Activated CD4-positive, alpha-beta T cell treated with anti-CD3 and anti-CD28 coated beads for 4 hours (primary cell): Measurements from ENCODE around the gene HSPB9.
"Not testable (repeated sequence)": the region's sequence is repeated elsewhere in the genome, so short reads cannot be mapped to it uniquely, and the experiment has no call there.

Experiments used
- DNase-seq, 2 donors: peaks; one replicate each; pipeline ENCODE4 v3.0.0-alpha.2; 2020

Gene HSPB9

DNA sequence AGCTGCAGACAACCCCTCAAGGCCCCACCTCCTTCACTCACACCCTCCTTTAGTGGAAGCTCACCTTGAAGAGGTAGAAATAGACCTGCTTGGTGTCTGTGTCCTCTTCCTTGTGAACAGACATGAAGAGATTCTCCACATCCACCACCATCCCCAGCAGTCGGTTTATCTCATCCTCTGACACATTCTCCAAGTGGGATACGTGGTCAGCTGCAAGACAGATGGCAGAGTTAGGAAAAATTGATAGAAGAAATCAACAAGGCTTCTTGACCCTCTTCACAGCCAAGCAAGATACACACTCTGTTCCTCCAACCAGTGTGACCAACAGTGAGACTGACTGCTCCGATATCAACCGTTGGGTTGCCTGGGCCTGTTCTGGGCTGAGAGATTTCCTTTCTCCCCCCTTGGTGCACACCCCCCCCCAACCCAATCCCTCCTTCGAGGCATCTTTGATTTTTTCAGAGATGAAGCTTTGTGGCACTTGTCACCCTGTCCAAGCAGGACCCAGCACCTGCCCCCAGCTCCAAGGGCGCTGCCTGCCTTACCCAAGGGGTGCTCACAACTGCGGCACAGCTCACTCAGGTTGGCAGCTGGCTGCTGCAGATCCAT is 2.3 kb upstream of the HSPB9 start:
- DNase-seq, result no peak

GRCh38 chr17:42120770-42121769 is 1.5 kb upstream of the HSPB9 start, which contains the start of gene KAT2A:
Gene KAT2A, minus strand, starts transcription at chr17:42121367. Its CDS starts 63 bp downstream, at chr17:42121304.
- peak; percentile 72 to 78 for DNase-seq

- DNase-seq, result no peak
Observed at GRCh38 chr17:42124256-42124655, 1.7 kb downstream of the HSPB9 start.

- DNase-seq, result no peak
Observed at GRCh38 chr17:42125565-42125964, 3.0 kb downstream of the HSPB9 start.

DNA sequence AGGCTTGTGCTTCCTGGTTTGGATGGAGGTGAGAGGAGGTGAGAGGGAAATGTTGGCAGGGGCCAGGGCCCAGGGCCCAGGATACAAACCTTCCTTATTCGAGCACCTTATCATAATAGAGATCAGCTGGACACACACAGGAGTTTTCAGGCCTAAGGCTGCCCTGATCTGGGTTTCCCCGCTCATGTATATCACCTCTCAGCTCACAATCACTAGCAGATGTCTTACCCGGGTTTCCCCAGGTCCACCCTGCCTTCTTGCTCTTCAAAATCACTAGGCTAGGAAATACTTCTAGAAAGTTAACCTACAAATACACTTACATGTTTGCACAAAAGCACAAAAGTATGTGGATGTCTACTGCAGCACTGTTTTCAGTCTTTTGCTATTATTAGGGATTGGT is 4.2 kb downstream of the HSPB9 start:
- no peak for DNase-seq

DNA sequence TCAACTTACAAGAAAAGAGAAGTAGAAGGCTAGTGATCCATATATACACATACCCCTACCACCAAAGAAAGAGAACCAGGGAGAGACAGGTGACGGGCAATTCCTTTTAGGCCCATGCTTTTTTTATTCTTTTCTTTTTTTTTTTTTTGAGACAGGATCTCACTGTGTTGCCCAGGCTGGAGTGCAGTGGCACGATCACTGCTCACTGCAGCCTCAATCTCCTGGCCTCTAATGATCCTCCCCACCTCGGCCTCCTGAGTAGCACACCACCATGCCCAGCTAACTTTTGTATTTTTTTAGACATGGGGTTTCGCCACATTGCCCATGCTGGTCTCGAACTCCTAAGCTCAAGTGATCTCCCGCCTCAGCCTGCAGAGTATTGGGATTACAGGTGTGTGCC is 4.8 kb downstream of the HSPB9 start:
- DNase-seq, result no peak

DNA sequence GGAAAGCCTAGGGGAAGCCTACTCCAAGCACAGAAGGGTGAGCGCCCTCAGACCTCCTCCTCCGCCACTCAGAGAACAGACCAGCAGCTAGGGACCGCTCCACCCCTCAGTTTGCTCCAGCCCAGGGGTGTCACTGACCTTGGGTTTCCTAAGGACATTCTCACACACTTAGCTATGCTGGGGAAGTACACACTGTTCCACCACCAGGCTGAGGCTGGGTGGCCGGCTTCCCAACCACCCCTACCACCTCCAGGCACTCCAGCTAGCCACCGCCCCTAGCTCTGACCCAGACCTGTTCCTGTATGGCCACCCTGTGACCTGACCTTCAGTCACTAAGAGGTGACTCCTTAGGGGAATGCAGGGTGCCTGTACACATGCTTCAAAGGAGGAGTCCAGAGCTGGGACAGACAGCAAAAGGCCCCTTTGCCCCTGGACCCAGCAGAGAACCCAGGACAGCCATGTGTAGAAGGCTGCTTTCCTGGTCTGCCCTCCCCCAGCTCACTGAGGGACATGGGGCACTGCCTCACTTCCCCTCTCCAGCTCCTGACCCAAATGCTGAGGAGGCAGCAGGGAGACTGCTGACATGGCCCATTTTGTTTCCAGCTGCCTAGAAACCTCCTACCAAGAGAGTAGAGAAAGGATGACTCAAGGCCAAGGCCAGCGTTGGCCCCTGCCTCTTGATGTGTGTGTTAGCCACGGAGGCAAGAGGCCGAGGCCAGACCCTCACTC is 6.7 kb downstream of the HSPB9 start:
- DNase-seq, result no peak

GRCh38 chr17:42130310-42130936 is 7.8 kb downstream of the HSPB9 start:
- DNase-seq, result no peak

- no peak for DNase-seq
Observed at GRCh38 chr17:42131232-42131631, 8.6 kb downstream of the HSPB9 start.

DNA sequence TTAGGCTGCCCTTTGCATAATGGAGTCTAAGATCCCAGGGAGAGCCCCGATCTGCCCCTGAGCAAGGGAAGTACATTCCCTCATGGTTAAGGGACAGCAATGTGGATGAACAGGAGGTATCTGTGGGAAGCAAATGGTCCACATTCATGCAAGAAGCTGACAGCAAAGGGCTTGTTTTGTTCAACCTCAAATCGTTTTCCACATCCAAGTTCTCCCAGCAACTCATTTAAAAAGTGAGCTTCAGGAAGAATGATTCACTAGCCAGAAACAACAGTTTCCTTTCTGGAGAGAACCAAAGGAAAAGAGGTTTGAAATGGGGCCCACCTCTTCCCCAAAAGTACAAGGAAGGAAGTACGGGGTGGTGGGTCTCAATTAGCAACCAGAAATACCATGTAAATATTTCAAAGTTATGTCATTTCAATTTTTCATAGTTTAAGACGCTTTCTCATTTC is 9.4 kb downstream of the HSPB9 start:
- DNase-seq, result no peak

GRCh38 chr17:42132941-42133340 is 10.3 kb downstream of the HSPB9 start:
- DNase-seq, result no peak

DNA sequence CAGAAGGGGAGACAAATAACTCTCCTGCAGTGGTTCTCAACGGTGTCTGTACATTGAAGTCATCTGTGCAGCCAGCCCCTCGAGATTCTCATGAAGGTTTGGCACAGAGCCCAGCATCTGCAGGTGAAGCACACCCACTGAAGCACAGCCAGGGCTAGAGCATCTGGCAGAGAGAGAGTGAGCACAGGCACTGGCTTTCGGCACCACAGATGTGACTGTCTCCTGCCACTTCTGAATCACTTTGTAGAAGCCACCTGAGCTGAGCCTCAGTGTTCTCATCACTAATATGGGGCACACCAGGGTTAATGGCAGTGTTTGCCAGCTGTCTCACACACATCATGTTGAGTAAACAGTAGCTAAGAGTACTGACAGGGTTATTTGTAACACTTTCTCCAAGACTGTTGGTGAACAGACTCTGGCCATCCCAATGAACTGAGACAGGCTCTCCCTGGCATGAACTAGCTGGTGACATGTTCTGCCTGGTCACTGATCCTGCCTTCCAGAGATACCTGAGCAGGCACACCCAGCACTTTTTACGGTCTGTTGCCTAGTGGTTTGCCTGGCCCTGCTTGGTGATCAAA is 10.9 kb downstream of the HSPB9 start:
- peak in 1 of 2 donors; percentile 49 for DNase-seq

DNA sequence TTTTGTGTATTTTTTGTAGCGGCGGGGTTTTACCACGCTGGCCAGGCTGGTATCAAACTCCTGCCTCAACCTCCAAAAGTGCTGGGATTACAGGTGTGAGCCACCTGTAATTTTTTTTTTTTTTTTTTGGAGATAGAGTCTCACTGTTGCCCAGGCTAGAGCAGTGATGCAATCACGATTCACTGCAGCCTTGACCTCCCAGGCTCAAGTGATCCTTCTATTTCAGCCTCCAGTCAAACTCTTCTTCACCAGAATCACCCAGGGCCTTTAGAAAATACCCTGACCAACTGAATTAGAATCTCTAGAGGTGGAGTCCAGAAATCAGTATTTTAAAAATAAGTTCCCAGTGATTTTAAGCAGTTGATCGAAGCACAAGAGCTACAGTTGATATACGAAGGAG is 12.5 kb downstream of the HSPB9 start:
- DNase-seq, result no peak

- no peak for DNase-seq
Observed at GRCh38 chr17:42135664-42136653, 13.4 kb downstream of the HSPB9 start.

- no peak for DNase-seq
Observed at GRCh38 chr17:42136654-42137051, 14.0 kb downstream of the HSPB9 start.

DNA sequence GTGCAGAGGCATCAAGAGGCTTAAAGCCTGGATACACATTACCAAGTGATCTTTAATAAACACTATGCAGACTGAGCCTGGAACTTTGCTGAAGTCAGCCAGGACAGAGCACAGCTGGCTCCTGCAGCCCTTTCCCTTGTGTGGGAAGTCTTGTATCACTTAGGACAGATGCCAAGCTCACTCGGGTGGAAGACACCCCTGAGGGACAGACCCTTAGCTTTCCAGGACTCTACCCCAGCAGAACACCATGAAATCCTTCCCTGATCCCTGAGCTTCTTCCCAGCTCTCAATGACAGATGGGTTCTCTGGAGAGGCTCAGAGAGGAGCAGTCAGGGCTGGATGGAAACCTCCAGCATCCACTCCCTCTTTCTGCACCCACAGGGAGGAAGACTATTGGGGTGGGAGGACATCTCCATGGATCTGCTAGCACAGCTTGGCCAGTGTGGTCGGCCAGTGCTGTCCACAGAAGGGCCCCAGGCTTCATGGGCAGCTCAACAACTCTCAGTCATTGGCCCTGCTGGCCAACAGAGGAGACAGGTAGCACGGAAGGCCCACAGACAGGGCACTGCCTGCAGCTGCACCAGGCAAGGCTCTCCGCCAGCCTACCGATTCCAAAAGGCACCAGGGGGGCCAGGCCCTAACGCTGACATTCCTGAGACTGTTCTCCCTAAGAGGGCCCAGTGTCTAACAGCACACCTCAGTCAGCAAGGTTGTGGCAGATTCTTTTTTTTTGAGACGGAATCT is 16.3 kb downstream of the HSPB9 start:
- no peak for DNase-seq

DNA sequence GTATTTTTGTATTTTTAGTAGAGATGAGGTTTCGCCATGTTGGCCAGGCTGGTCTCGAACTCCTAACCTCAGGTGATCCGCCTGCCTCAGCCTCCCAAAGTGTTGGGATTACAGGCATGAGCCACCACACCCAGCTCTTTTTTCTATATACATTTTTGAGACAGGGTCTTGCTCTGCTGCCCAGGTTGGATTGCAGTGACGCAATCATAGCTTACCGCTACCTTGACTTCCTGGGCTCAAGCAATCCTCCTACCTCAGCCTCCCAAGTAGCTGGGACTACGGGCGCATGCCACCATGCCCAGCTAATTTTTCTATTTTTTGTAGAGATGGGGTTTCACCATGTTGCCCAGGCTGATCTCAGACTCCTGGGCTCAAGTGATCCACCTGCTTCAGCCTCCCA is 18.1 kb downstream of the HSPB9 start:
- not testable (repeated sequence) for DNase-seq

DNA sequence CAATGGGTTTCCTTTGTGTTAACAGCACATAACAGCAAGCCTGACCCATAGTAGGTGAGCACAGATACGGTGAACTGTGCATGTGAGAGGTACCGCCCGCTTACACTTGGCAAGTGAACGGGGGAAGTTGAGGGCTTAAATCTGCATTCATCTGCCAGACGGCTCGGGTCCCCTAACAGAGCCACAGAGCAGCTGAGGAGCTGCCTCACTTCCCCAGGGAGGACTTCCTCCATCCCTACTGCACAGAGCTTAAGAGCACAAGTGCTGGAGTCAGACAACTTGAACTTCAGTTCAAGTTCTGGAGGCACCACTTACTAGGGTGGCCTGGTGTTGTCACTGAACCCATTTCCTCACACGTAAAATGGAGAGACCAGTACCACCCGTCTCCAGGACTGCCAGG is 18.8 kb downstream of the HSPB9 start:
- DNase-seq, result no peak

DNA sequence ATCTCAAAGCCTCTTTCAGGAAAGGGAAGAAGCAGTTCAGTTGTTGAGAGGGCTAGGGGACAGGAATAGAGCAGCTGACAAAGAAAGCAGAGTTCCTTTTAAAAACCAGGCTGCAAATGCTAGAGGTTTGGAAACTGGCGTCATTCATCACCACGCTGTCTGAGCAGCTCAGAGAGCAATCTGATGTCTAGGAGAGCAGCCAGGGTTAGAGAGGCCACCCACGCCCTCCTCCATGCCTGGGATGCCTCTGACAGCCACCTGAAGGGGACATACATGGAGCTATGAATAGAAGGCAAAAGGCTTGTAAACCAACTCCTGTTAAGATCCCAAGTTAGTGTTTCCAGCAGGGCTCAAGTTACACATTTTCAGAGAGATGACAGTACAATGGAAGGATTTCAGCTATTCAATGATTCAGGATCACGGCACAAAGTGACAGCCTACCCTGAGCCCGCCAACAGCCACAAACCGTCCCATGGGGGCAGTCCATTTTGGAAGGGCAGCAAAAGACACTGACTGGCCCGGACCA is 19.8 kb downstream of the HSPB9 start:
- DNase-seq, result no peak

DNA sequence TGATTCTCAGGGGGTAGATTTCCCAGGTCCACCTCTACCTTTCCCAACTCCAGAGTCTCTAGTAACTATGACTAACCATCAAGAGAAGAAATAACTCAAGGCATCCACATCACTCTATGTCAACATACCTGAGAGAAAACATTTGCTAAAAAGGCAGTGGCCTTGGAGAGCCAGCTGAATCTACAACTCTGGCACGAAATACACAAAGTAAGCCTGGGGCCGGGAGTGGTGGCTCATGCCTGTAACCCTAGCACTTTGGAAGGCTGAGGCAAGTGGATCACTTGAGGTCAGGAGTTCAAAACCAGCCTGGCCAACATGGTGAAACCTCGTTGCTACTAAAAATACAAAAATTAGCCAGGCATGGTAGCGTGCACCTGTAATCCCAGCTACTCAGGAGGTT is 20.5 kb downstream of the HSPB9 start:
- not testable (repeated sequence) for DNase-seq
